HG02973 (cell line): Measurements from ENCODE around the gene VSX2.

Experiments
- ATAC-seq: cut with Tn5 transposase; IDR thresholded peaks from one replicate; pipeline ENCODE4 v1.9.1; 2021; ENCODE audit warnings: moderate library complexity; ENCODE audit not compliant: unreplicated experiment

Gene VSX2

GRCh38 chr14:74221741-74222140 lies 17.5 kb upstream of the VSX2 start:
- ATAC-seq = no peak

- ATAC-seq = no peak
Measured at GRCh38 chr14:74223016-74223415, 16.2 kb upstream of the VSX2 start.

- ATAC-seq = no peak
Measured at GRCh38 chr14:74231784-74232183, 7.5 kb upstream of the VSX2 start.

- ATAC-seq = no peak
Measured at GRCh38 chr14:74235017-74235416, 4.2 kb upstream of the VSX2 start.

GRCh38 chr14:74237441-74237840 lies 1.8 kb upstream of the VSX2 start:
- no peak for ATAC-seq

- no peak for ATAC-seq
Measured at GRCh38 chr14:74239848-74240793, 872 bp downstream of the VSX2 start.

GRCh38 chr14:74240794-74241651 lies 1.8 kb downstream of the VSX2 start:
- ATAC-seq = no peak

- ATAC-seq = no peak
Measured at GRCh38 chr14:74241652-74242017, 2.4 kb downstream of the VSX2 start.

GRCh38 chr14:74242021-74242779 lies 3.0 kb downstream of the VSX2 start:
- no peak for ATAC-seq

GRCh38 chr14:74242780-74243042 lies 3.5 kb downstream of the VSX2 start:
- ATAC-seq = no peak

GRCh38 chr14:74243051-74243450 lies 3.8 kb downstream of the VSX2 start:
- ATAC-seq = no peak

GRCh38 chr14:74244115-74244514 lies 4.9 kb downstream of the VSX2 start:
- ATAC-seq = no peak

- ATAC-seq = no peak
Measured at GRCh38 chr14:74245292-74245691, 6.0 kb downstream of the VSX2 start.

GRCh38 chr14:74246542-74246941 lies 7.3 kb downstream of the VSX2 start:
- no peak for ATAC-seq

GRCh38 chr14:74248017-74248416 lies 8.8 kb downstream of the VSX2 start:
- ATAC-seq = no peak

GRCh38 chr14:74249433-74250375 lies 10.5 kb downstream of the VSX2 start:
- ATAC-seq = no peak

- ATAC-seq = no peak
Measured at GRCh38 chr14:74255281-74255680, 16.0 kb downstream of the VSX2 start.

GRCh38 chr14:74257078-74257940 lies 18.1 kb downstream of the VSX2 start:
- ATAC-seq = no peak
